ENCODE results near the gene PMEPA1.

PMEPA1 gene

GRCh38 chr20:57707320-57707719 is 2.5 kb downstream of the PMEPA1 start:
- no peak overlapping the region for H3K4me3 ChIP-seq (ENCODE audit: low read length)
- H4K20me1 ChIP-seq (ENCODE audit: control insufficient read depth, insufficient read depth, low read depth, low read length): peaks cover 9% of the 10 kb centered on the region; the same call in 1 of the 2 replicates
- H3F3A ChIP-seq (ENCODE audit: control insufficient read depth, insufficient read depth): no peaks in the 10 kb centered on the region
- H3K27ac ChIP-seq (ENCODE audit: low read depth, low read length): no peak overlapping the region
- H3K9me2 ChIP-seq (replicated peaks; ENCODE audit: control insufficient read depth, low read length): no peaks in the 10 kb centered on the region
- peaks cover 77% of the 10 kb centered on the region for H3K4me1 ChIP-seq (ENCODE audit: control insufficient read depth, low read length)
- no peaks in the 10 kb centered on the region; the same call in 1 of the 2 replicates for H3K36me3 ChIP-seq (ENCODE audit: control insufficient read depth, low read length)
- H3K27me3 ChIP-seq (ENCODE audit: control insufficient read depth, low read length): peaks cover 5% of the 10 kb centered on the region; the same call in 1 of the 2 replicates
- TF ChIP-seq CTCF (IDR thresholded peaks at IDR 0.05; ENCODE audit: low read depth, low read length, poor library complexity, severe bottlenecking): no peak
- no peak for TF ChIP-seq EZH2phosphoT487 (IDR thresholded peaks at IDR 0.05; ENCODE audit: borderline replicate concordance, low read length)
- H3K4me2 ChIP-seq (ENCODE audit: low read length): peak overlapping the region; percentile 70
- peaks cover 70% of the 10 kb centered on the region for H3K79me2 ChIP-seq (ENCODE audit: control insufficient read depth, low read length)
- H3K9me3 ChIP-seq (ENCODE audit: control insufficient read depth, insufficient read depth, low read length): no peaks in the 10 kb centered on the region

GRCh38 chr20:57705127-57705899 is 4.5 kb downstream of the PMEPA1 start:
- Histone ChIP-seq H3F3A (ENCODE audit: control insufficient read depth, insufficient read depth) (no peaks in the 10 kb centered on the region), H3K36me3 (ENCODE audit: control insufficient read depth, low read length) (no peaks in the 10 kb centered on the region; the same call in 1 of the 2 replicates), H3K4me2 (ENCODE audit: low read length) (no peak overlapping the region), H3K79me2 (ENCODE audit: control insufficient read depth, low read length) (peaks cover 89% of the 10 kb centered on the region), H3K27me3 (ENCODE audit: control insufficient read depth, low read length) (peaks cover 5% of the 10 kb centered on the region; the same call in 1 of the 2 replicates), H3K9me3 (ENCODE audit: control insufficient read depth, insufficient read depth, low read length) (no peaks in the 10 kb centered on the region), H3K9me2 (replicated peaks; ENCODE audit: control insufficient read depth, low read length) (no peaks in the 10 kb centered on the region), H3K4me3 (ENCODE audit: low read length) (no peak overlapping the region), H4K20me1 (ENCODE audit: control insufficient read depth, insufficient read depth, low read depth, low read length) (peaks cover 9% of the 10 kb centered on the region; the same call in 1 of the 2 replicates), H3K27ac (ENCODE audit: low read depth, low read length) (no peak overlapping the region), H3K4me1 (ENCODE audit: control insufficient read depth, low read length) (peaks cover 86% of the 10 kb centered on the region)
- TF ChIP-seq EZH2phosphoT487 (IDR thresholded peaks at IDR 0.05; ENCODE audit: borderline replicate concordance, low read length) (no peak), CTCF (IDR thresholded peaks at IDR 0.05; ENCODE audit: low read depth, low read length, poor library complexity, severe bottlenecking) (no peak)

GRCh38 chr20:57704245-57704644 is 5.6 kb downstream of the PMEPA1 start:
- Histone ChIP-seq H4K20me1 (ENCODE audit: control insufficient read depth, insufficient read depth, low read depth, low read length) (peaks cover 9% of the 10 kb centered on the region; the same call in 1 of the 2 replicates), H3K27me3 (ENCODE audit: control insufficient read depth, low read length) (peaks cover 5% of the 10 kb centered on the region; the same call in 1 of the 2 replicates), H3F3A (ENCODE audit: control insufficient read depth, insufficient read depth) (no peaks in the 10 kb centered on the region), H3K27ac (ENCODE audit: low read depth, low read length) (no peak overlapping the region), H3K4me2 (ENCODE audit: low read length) (peak overlapping the region; percentile 90; the same call in 1 of the 2 replicates), H3K36me3 (ENCODE audit: control insufficient read depth, low read length) (no peaks in the 10 kb centered on the region; the same call in 1 of the 2 replicates), H3K4me3 (ENCODE audit: low read length) (no peak overlapping the region), H3K79me2 (ENCODE audit: control insufficient read depth, low read length) (peaks cover 96% of the 10 kb centered on the region), H3K9me2 (replicated peaks; ENCODE audit: control insufficient read depth, low read length) (no peaks in the 10 kb centered on the region), H3K9me3 (ENCODE audit: control insufficient read depth, insufficient read depth, low read length) (no peaks in the 10 kb centered on the region), H3K4me1 (ENCODE audit: control insufficient read depth, low read length) (peaks cover 97% of the 10 kb centered on the region)
- TF ChIP-seq CTCF (IDR thresholded peaks at IDR 0.05; ENCODE audit: low read depth, low read length, poor library complexity, severe bottlenecking) (no peak), EZH2phosphoT487 (IDR thresholded peaks at IDR 0.05; ENCODE audit: borderline replicate concordance, low read length) (no peak)
